Astrocyte (in vitro differentiated cells and primary cell): ENCODE data around the gene WNT9B. TPM values are rescaled to one million over a fixed set of nuclear protein-coding genes. Genes with fewer than 3 reads are reported as not detected.

ENCODE experiments used
- DNase-seq: peaks from one replicate; pipeline ENCODE4 v3.0.0-alpha.2; 2010; ENCODE audit warnings: low read depth
- FAIRE-seq: peaks from 2 replicates; lab custom pipeline; 2011; peaks lifted over from hg19 to GRCh38; lab: Jason Lieb, UNC
- H2AFZ ChIP-seq: 2 replicates; pipeline ENCODE4 v1.6.0; 2012; ENCODE audit warnings: low read depth, low read length, inconsistent platforms
- H3K27ac ChIP-seq: 2 replicates; pipeline ENCODE4 v1.5.1; 2011; ENCODE audit warnings: low read depth, low read length, inconsistent platforms
- H3K27me3 ChIP-seq: 2 replicates; pipeline ENCODE4 v1.6.0; 2011; ENCODE audit warnings: low read length, inconsistent platforms; ENCODE audit not compliant: insufficient read depth
- H3K36me3 ChIP-seq: 2 replicates; pipeline ENCODE4 v1.5.1; 2011; ENCODE audit warnings: low read length, inconsistent platforms; ENCODE audit not compliant: insufficient read depth
- H3K4me1 ChIP-seq: 2 replicates; pipeline ENCODE4 v1.5.1; 2011; ENCODE audit warnings: low read length, inconsistent platforms; ENCODE audit not compliant: insufficient read depth
- H3K4me2 ChIP-seq: 2 replicates; pipeline ENCODE4 v1.6.0; 2012; ENCODE audit warnings: low read length, inconsistent platforms
- H3K4me3 ChIP-seq: 2 replicates; pipeline ENCODE4 v1.5.1; 2011; ENCODE audit warnings: low read depth, mild to moderate bottlenecking, low read length, inconsistent platforms; ENCODE audit not compliant: insufficient read depth
- H3K79me2 ChIP-seq: 2 replicates; pipeline ENCODE4 v1.6.0; 2012; ENCODE audit warnings: mild to moderate bottlenecking, low read length, inconsistent platforms; ENCODE audit not compliant: insufficient read depth
- H3K9ac ChIP-seq: 2 replicates; pipeline ENCODE4 v1.6.0; 2012; ENCODE audit warnings: mild to moderate bottlenecking, low read length, inconsistent platforms
- H3K9me3 ChIP-seq: 2 replicates; pipeline ENCODE4 v1.5.1; 2012; ENCODE audit warnings: low read depth, mild to moderate bottlenecking, low read length, inconsistent platforms; ENCODE audit not compliant: insufficient read depth
- H4K20me1 ChIP-seq: 2 replicates; pipeline ENCODE4 v1.6.0; 2012; ENCODE audit warnings: low read length, inconsistent platforms; ENCODE audit not compliant: insufficient read depth
- H3K27ac Mint-ChIP-seq: one replicate; pipeline ENCODE4 v1.8.0; 2021; ENCODE audit warnings: mild to moderate bottlenecking, mixed read lengths; ENCODE audit not compliant: unreplicated experiment
- H3K27me3 Mint-ChIP-seq: one replicate; pipeline ENCODE4 v1.8.0; 2021; ENCODE audit warnings: low read depth, mixed read lengths; ENCODE audit not compliant: unreplicated experiment
- H3K36me3 Mint-ChIP-seq: one replicate; pipeline ENCODE4 v1.8.0; 2021; ENCODE audit warnings: low read depth, mixed read lengths; ENCODE audit not compliant: unreplicated experiment
- H3K4me1 Mint-ChIP-seq: one replicate; pipeline ENCODE4 v1.8.0; 2021; ENCODE audit warnings: low read depth, mixed read lengths; ENCODE audit not compliant: unreplicated experiment
- H3K4me3 Mint-ChIP-seq: one replicate; pipeline ENCODE4 v1.8.0; 2021; ENCODE audit warnings: mild to moderate bottlenecking, moderate library complexity, mixed read lengths; ENCODE audit not compliant: unreplicated experiment
- H3K9me3 Mint-ChIP-seq: one replicate; pipeline ENCODE4 v1.8.0; 2021; ENCODE audit warnings: mild to moderate bottlenecking, mixed read lengths; ENCODE audit not compliant: unreplicated experiment
- EZH2 ChIP-seq: IDR thresholded peaks from 2 replicates; pipeline ENCODE4 v1.6.1; 2012; ENCODE audit warnings: mild to moderate bottlenecking, low read length, inconsistent platforms; ENCODE audit not compliant: insufficient read depth
- total RNA-seq: library from RNA; stranded (reverse); gene quantifications from 2 replicates; pipeline ENCODE4 v1.2.1, GENCODE V29; 2021
- TF ChIP-seq, protein P1 (sequence below): IDR thresholded peaks from 2 replicates; pipeline ENCODE4 v1.5.1; 2011; ENCODE audit warnings: low read depth, mild to moderate bottlenecking, inconsistent platforms, low read length, moderate library complexity; ENCODE audit not compliant: insufficient read depth

WNT9B gene
- total RNA-seq, 1 donor from 2014 or later, result 0.48 TPM

DNA sequence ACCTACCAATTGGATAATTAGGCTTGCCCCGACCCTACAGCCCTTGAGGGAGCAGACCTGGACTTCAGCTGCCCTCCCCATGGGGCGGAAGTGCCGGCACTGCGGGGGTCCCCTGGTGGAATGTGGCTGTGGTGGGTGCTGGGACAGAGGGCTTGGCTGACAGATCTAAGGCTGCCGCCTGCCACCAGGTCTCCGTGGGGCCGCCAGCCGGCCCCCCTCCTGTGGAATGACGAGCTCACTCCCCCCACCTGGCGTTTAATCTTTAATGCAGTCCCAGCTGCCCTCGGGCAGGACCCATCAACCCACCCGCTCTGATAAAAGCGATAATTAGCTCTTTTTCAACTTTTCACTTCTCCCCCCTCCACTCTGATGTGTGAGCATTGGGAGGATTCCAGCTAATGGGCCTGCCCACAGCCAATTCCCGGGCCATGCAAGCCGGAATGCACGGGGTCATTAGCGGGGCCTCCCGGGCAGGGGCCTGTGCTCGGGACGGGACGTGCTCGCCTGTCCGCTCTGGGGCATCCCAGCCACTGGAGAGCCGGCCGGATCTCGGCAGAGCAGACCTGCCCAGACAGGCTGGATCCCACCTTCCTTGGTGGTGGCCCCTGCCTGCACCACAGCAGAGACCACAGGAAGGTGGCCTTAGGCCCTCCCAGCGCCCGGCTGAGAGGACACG, 43.2 kb downstream of the WNT9B start:
- Mint-ChIP-seq H3K27ac (no peak overlapping the region), H3K27me3 (peaks cover 53% of the 10 kb centered on the region), H3K4me3 (no peak overlapping the region), H3K4me1 (peaks cover 5% of the 10 kb centered on the region), H3K9me3 (peaks cover 5% of the 10 kb centered on the region), H3K36me3 (no peaks in the 10 kb centered on the region)
- Histone ChIP-seq H3K36me3 (no peaks in the 10 kb centered on the region), H3K9ac (no peak overlapping the region), H3K79me2 (no peaks in the 10 kb centered on the region), H3K9me3 (no peaks in the 10 kb centered on the region), H3K4me2 (no peak overlapping the region), H2AFZ (no peak overlapping the region), H3K27me3 (peaks cover 46% of the 10 kb centered on the region), H4K20me1 (no peaks in the 10 kb centered on the region), H3K27ac (no peak overlapping the region), H3K4me1 (no peaks in the 10 kb centered on the region), H3K4me3 (no peak overlapping the region)
- no peak for DNase-seq
- no peak for TF ChIP-seq EZH2
- TF ChIP-seq, protein P1, sequence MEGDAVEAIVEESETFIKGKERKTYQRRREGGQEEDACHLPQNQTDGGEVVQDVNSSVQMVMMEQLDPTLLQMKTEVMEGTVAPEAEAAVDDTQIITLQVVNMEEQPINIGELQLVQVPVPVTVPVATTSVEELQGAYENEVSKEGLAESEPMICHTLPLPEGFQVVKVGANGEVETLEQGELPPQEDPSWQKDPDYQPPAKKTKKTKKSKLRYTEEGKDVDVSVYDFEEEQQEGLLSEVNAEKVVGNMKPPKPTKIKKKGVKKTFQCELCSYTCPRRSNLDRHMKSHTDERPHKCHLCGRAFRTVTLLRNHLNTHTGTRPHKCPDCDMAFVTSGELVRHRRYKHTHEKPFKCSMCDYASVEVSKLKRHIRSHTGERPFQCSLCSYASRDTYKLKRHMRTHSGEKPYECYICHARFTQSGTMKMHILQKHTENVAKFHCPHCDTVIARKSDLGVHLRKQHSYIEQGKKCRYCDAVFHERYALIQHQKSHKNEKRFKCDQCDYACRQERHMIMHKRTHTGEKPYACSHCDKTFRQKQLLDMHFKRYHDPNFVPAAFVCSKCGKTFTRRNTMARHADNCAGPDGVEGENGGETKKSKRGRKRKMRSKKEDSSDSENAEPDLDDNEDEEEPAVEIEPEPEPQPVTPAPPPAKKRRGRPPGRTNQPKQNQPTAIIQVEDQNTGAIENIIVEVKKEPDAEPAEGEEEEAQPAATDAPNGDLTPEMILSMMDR, result no peak
- no peak for FAIRE-seq

DNA sequence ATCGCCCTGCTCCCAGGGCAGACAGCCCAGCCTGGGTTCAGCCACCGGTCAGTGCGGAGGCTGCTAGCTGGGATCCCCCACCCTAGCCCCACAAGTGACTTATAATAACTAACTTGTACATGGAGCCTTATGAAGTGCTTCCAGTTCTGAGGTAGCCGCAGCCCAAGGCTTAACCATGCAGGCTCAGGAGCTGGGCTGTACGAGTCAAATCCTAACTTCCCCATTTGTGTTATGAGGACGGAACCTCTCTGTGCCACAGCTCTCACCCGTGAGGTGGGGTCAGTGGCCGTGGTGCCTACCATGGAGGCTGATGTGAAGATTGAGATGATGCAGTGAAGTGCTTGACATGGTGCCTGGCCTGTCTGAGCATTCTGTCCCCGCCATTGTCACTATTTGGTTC, 43.8 kb downstream of the WNT9B start:
- Histone ChIP-seq H3K9me3 (no peaks in the 10 kb centered on the region), H2AFZ (no peak overlapping the region), H3K4me1 (no peaks in the 10 kb centered on the region), H3K27ac (no peak overlapping the region), H4K20me1 (no peaks in the 10 kb centered on the region), H3K79me2 (no peaks in the 10 kb centered on the region), H3K9ac (no peak overlapping the region), H3K27me3 (peaks cover 40% of the 10 kb centered on the region), H3K4me2 (no peak overlapping the region), H3K4me3 (no peak overlapping the region), H3K36me3 (no peaks in the 10 kb centered on the region)
- H3K27me3 Mint-ChIP-seq, result peaks cover 49% of the 10 kb centered on the region
- DNase-seq (no peak), FAIRE-seq (no peak)
- H3K36me3 Mint-ChIP-seq, result no peaks in the 10 kb centered on the region
- H3K4me3 Mint-ChIP-seq, result no peak overlapping the region
- no peak for TF ChIP-seq EZH2
- TF ChIP-seq, protein P1, result no peak
- H3K9me3 Mint-ChIP-seq, result peaks cover 5% of the 10 kb centered on the region
- no peaks in the 10 kb centered on the region for H3K4me1 Mint-ChIP-seq
- H3K27ac Mint-ChIP-seq, result no peak overlapping the region

DNA sequence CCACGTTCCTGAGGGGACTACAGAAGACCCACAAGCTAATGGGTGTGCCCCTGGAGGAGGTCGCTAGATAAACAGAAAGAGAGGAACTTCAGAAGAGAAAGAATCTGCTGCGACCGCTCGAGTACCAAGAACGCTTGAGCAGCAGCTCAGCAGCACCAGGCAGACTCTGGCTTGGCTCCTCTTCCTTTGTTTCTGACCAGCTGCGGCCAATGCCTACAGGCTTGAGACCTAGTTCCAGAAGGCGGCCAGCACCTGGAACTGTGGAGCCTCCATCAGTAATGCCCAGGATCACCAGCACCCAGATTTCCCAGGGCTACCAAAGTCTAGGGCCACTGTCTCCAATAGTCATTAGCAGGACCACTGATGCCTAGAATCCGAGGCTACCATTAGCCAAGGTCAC, 45.6 kb downstream of the WNT9B start:
- Mint-ChIP-seq H3K4me1 (no peaks in the 10 kb centered on the region), H3K9me3 (peaks cover 5% of the 10 kb centered on the region), H3K4me3 (no peak overlapping the region), H3K27ac (no peak overlapping the region), H3K36me3 (no peaks in the 10 kb centered on the region), H3K27me3 (peaks cover 41% of the 10 kb centered on the region)
- Histone ChIP-seq H2AFZ (no peak overlapping the region), H3K9ac (no peak overlapping the region), H3K9me3 (no peaks in the 10 kb centered on the region), H3K27me3 (peaks cover 26% of the 10 kb centered on the region), H3K4me2 (no peak overlapping the region), H3K36me3 (no peaks in the 10 kb centered on the region), H4K20me1 (no peaks in the 10 kb centered on the region), H3K4me3 (no peak overlapping the region), H3K79me2 (no peaks in the 10 kb centered on the region), H3K4me1 (no peaks in the 10 kb centered on the region), H3K27ac (no peak overlapping the region)
- TF ChIP-seq EZH2, result no peak
- TF ChIP-seq, protein P1, result no peak
- no peak for FAIRE-seq
- DNase-seq, result no peak
